SU-DHL-6 (cell line): ENCODE results near the gene GLO1.

ENCODE experiments used
- H2AFZ ChIP-seq: fragments of 200-600 bp; sonication (generic); 2 replicates; pipeline ENCODE4 v1.6.1; 2014; ENCODE audit warnings: low read depth, mild to moderate bottlenecking, moderate library complexity, mixed read lengths, antibody characterized with exemption, low read length; ENCODE audit not compliant: severe bottlenecking
- H3F3A ChIP-seq: fragments of 200-600 bp; shearing (Covaris generic); 2 replicates; pipeline ENCODE4 v1.6.0; 2016; ENCODE audit warnings: antibody characterized with exemption, mild to moderate bottlenecking; ENCODE audit not compliant: insufficient read depth
- H3K27ac ChIP-seq: fragments of 200-600 bp; sonication (generic); 2 replicates; pipeline ENCODE4 v1.5.1; 2016; ENCODE audit warnings: low read depth, mild to moderate bottlenecking, low read length, moderate library complexity, mixed read lengths
- H3K27me3 ChIP-seq: fragments of 200-600 bp; sonication (generic), shearing (Covaris generic); 2 replicates; pipeline ENCODE4 v1.6.0; 2014; ENCODE audit warnings: mild to moderate bottlenecking, low read length
- H3K36me3 ChIP-seq: fragments of 200-600 bp; sonication (generic); 2 replicates; pipeline ENCODE4 v1.6.1; 2014; ENCODE audit warnings: mild to moderate bottlenecking, low read length, mixed read lengths
- H3K4me2 ChIP-seq: fragments of 300-600, 200-600 bp; shearing (Covaris generic), sonication (generic); 2 replicates; pipeline ENCODE4 v1.6.0; 2014; ENCODE audit warnings: low read length, low read depth, mild to moderate bottlenecking; ENCODE audit not compliant: poor library complexity, severe bottlenecking
- H3K4me3 ChIP-seq: fragments of 200-600 bp; sonication (generic); 2 replicates; pipeline ENCODE4 v1.5.1; 2014; ENCODE audit warnings: antibody characterized with exemption, low read length, mild to moderate bottlenecking, mixed read lengths; ENCODE audit not compliant: insufficient read depth, poor library complexity, severe bottlenecking
- H3K79me2 ChIP-seq: fragments of 200-600 bp; sonication (generic); 2 replicates; pipeline ENCODE4 v1.6.1; 2014; ENCODE audit warnings: mild to moderate bottlenecking, low read length, moderate library complexity; ENCODE audit not compliant: insufficient read depth
- H3K9ac ChIP-seq: fragments of 200-600 bp; sonication (generic); 2 replicates; pipeline ENCODE4 v1.7.0; 2014; ENCODE audit warnings: mild to moderate bottlenecking, low read length
- H3K9me2 ChIP-seq: fragments of 200-600 bp; sonication (generic); replicated peaks from 2 replicates; pipeline ENCODE4 v1.6.1; 2014; ENCODE audit warnings: low read length; ENCODE audit not compliant: insufficient read depth
- H3K9me3 ChIP-seq: fragments of 200-600 bp; sonication (generic); 2 replicates; pipeline ENCODE4 v1.6.1; 2014; ENCODE audit warnings: low read length, mixed read lengths; ENCODE audit not compliant: insufficient read depth
- H4K20me1 ChIP-seq: fragments of 200-600 bp; sonication (generic); 2 replicates; pipeline ENCODE4 v1.6.1; 2014; ENCODE audit warnings: low read depth, mild to moderate bottlenecking, antibody characterized with exemption, low read length, moderate library complexity, mixed read lengths
- CTCF ChIP-seq: fragments of 200-600 bp; sonication (generic); IDR thresholded peaks from one replicate; pipeline ENCODE4 v1.5.1; 2017; ENCODE audit warnings: antibody characterized with exemption, mild to moderate bottlenecking, low read length, moderate library complexity; ENCODE audit not compliant: insufficient read depth, poor library complexity, severe bottlenecking
- EZH2phosphoT487 ChIP-seq: fragments of 200-600 bp; sonication (generic), shearing (Covaris generic); conservative IDR thresholded peaks from 2 replicates; pipeline ENCODE4 v1.6.1; 2018; ENCODE audit warnings: mild to moderate bottlenecking, antibody characterized with exemption, low read length, moderate library complexity, mixed read lengths

Gene GLO1

GRCh38 chr6:38730140-38730862 lies 27.4 kb upstream of the GLO1 start:
- Histone ChIP-seq H3K27ac (no peak overlapping the region), H2AFZ (no peak overlapping the region), H3F3A (no peaks in the 10 kb centered on the region), H3K4me3 (no peak overlapping the region), H3K27me3 (no peaks in the 10 kb centered on the region), H3K79me2 (no peaks in the 10 kb centered on the region), H3K4me2 (no peak overlapping the region), H4K20me1 (no peaks in the 10 kb centered on the region), H3K9me2 (no peaks in the 10 kb centered on the region), H3K9ac (no peak overlapping the region), H3K9me3 (no peaks in the 10 kb centered on the region), H3K36me3 (no peaks in the 10 kb centered on the region)
- TF ChIP-seq CTCF, result no peak
- no peak for TF ChIP-seq EZH2phosphoT487

- H3K4me3 ChIP-seq, result no peak overlapping the region
- no peak overlapping the region for H3K9ac ChIP-seq
- no peaks in the 10 kb centered on the region for H3K9me3 ChIP-seq
- H3F3A ChIP-seq, result no peaks in the 10 kb centered on the region
- no peaks in the 10 kb centered on the region for H3K27me3 ChIP-seq
- H3K9me2 ChIP-seq, result no peaks in the 10 kb centered on the region
- no peak overlapping the region for H3K4me2 ChIP-seq
- TF ChIP-seq EZH2phosphoT487, result no peak
- no peak for TF ChIP-seq CTCF
- H4K20me1 ChIP-seq, result no peaks in the 10 kb centered on the region
- no peak overlapping the region for H2AFZ ChIP-seq
- no peak overlapping the region for H3K27ac ChIP-seq
- no peaks in the 10 kb centered on the region for H3K36me3 ChIP-seq
- H3K79me2 ChIP-seq, result no peaks in the 10 kb centered on the region
These were observed 25.3 kb upstream of the GLO1 start for GRCh38 chr6:38728203-38728602.

GRCh38 chr6:38725414-38726183 lies 22.7 kb upstream of the GLO1 start:
- H3K9ac ChIP-seq, result no peak overlapping the region

More at GRCh38 chr6:38725414-38726183, 22.7 kb upstream of the GLO1 start:
- TF ChIP-seq EZH2phosphoT487, result no peak
- no peak for TF ChIP-seq CTCF
- Histone ChIP-seq H3F3A (no peaks in the 10 kb centered on the region), H3K36me3 (no peaks in the 10 kb centered on the region), H3K9me3 (no peaks in the 10 kb centered on the region), H3K27me3 (no peaks in the 10 kb centered on the region), H3K4me3 (no peak overlapping the region), H3K27ac (no peak overlapping the region), H3K9me2 (no peaks in the 10 kb centered on the region), H3K4me2 (no peak overlapping the region), H4K20me1 (no peaks in the 10 kb centered on the region), H3K79me2 (no peaks in the 10 kb centered on the region), H2AFZ (no peak overlapping the region)
